UCSD-AML1 (cell line): ENCODE data around the gene OTUD4.
"Not testable (repeated sequence)": the region's sequence is repeated elsewhere in the genome, so short reads cannot be mapped to it uniquely, and the experiment has no call there.

Experiments used
- DNase-seq: peaks from one replicate; lab custom pipeline; 2025; ENCODE audit not compliant: unreplicated experiment; lab: John Stamatoyannopoulos, UW

The OTUD4 gene

GRCh38 chr4:145180298-145181090, at the start of gene OTUD4:
Gene OTUD4, minus strand, starts transcription at chr4:145180589. Its CDS starts 616 bp downstream, at chr4:145179973.
- DNase-seq, result peak; percentile 96

- not testable (repeated sequence) for DNase-seq
Observed at GRCh38 chr4:145223228-145223627, 42.8 kb upstream of the OTUD4 start.

- not testable (repeated sequence) for DNase-seq
Observed at GRCh38 chr4:145221529-145221928, 41.1 kb upstream of the OTUD4 start.

GRCh38 chr4:145219090-145219489, 38.7 kb upstream of the OTUD4 start:
- DNase-seq, result no peak

- DNase-seq, result no peak
Observed at GRCh38 chr4:145218251-145218650, 37.9 kb upstream of the OTUD4 start.

GRCh38 chr4:145217349-145217748, 37.0 kb upstream of the OTUD4 start:
- DNase-seq, result peak; percentile 14

- DNase-seq, result no peak
Observed at GRCh38 chr4:145216535-145216934, 36.1 kb upstream of the OTUD4 start.

GRCh38 chr4:145213245-145213644, 32.9 kb upstream of the OTUD4 start:
- DNase-seq, result no peak

- DNase-seq, result no peak
Observed at GRCh38 chr4:145207934-145208333, 27.5 kb upstream of the OTUD4 start.

GRCh38 chr4:145203410-145203809, 23.0 kb upstream of the OTUD4 start:
- no peak for DNase-seq

GRCh38 chr4:145200366-145200765, 20.0 kb upstream of the OTUD4 start:
- DNase-seq, result no peak

- no peak for DNase-seq
Observed at GRCh38 chr4:145199051-145199716, 18.8 kb upstream of the OTUD4 start.

- no peak for DNase-seq
Observed at GRCh38 chr4:145196747-145197146, 16.4 kb upstream of the OTUD4 start.

- no peak for DNase-seq
Observed at GRCh38 chr4:145195167-145195952, 15.0 kb upstream of the OTUD4 start.

GRCh38 chr4:145189981-145190380, 9.6 kb upstream of the OTUD4 start:
- DNase-seq, result no peak

- DNase-seq, result no peak
Observed at GRCh38 chr4:145186729-145187128, 6.3 kb upstream of the OTUD4 start.

- no peak for DNase-seq
Observed at GRCh38 chr4:145183581-145183980, 3.2 kb upstream of the OTUD4 start.

- DNase-seq, result no peak
Observed at GRCh38 chr4:145183023-145183422, 2.6 kb upstream of the OTUD4 start.

GRCh38 chr4:145182222-145182621, 1.8 kb upstream of the OTUD4 start:
- DNase-seq, result no peak

- no peak for DNase-seq
Observed at GRCh38 chr4:145181091-145181501, 707 bp upstream of the OTUD4 start.

GRCh38 chr4:145179861-145180297, 510 bp downstream of the OTUD4 start:
- DNase-seq, result not testable (repeated sequence)
